MM.1S (cell line): Measurements from ENCODE around the gene TLCD3A.

Experiments used
- DNase-seq: peaks from one replicate; pipeline ENCODE4 v3.0.0-alpha.2; 2015
- H2AFZ ChIP-seq: fragments of 300-600 bp; sonication (generic); 2 replicates; pipeline ENCODE4 v1.6.0; 2016; ENCODE audit warnings: antibody characterized with exemption, low read length
- H3F3A ChIP-seq: fragments of 300-600 bp; sonication (generic); 2 replicates; pipeline ENCODE4 v1.6.1; 2016; ENCODE audit warnings: mild to moderate bottlenecking, antibody characterized with exemption, low read length, moderate library complexity, mixed read lengths; ENCODE audit not compliant: insufficient read depth
- H3K27ac ChIP-seq: fragments of 300-600 bp; sonication (generic); 2 replicates; pipeline ENCODE4 v1.5.1; 2016; ENCODE audit warnings: mild to moderate bottlenecking, low read length
- H3K27me3 ChIP-seq: fragments of 300-600 bp; sonication (generic); replicated peaks from 2 replicates; pipeline ENCODE4 v1.6.0; 2016; ENCODE audit warnings: low read length; ENCODE audit not compliant: insufficient read depth
- H3K36me3 ChIP-seq: fragments of 300-600 bp; sonication (generic); replicated peaks from 2 replicates; pipeline ENCODE4 v1.6.1; 2016; ENCODE audit warnings: mild to moderate bottlenecking, low read length, mixed read lengths; ENCODE audit not compliant: insufficient read depth
- H3K4me1 ChIP-seq: fragments of 300-600 bp; sonication (generic); 2 replicates; pipeline ENCODE4 v1.6.1; 2016; ENCODE audit warnings: low read length, mixed read lengths
- H3K4me2 ChIP-seq: fragments of 300-600 bp; sonication (generic); 2 replicates; pipeline ENCODE4 v1.6.0; 2016; ENCODE audit warnings: low read depth, low read length
- H3K4me3 ChIP-seq: fragments of 300-600 bp; sonication (generic); 2 replicates; pipeline ENCODE4 v1.5.1; 2016; ENCODE audit warnings: low read length, mixed read lengths
- H3K79me2 ChIP-seq: fragments of 300-600 bp; sonication (generic); 2 replicates; pipeline ENCODE4 v1.6.1; 2016; ENCODE audit warnings: mixed run types, low read length, mixed read lengths
- H3K9ac ChIP-seq: fragments of 300-600 bp; sonication (generic); 2 replicates; pipeline ENCODE4 v1.6.1; 2016; ENCODE audit warnings: low read length, mixed read lengths
- H3K9me2 ChIP-seq: fragments of 300-600 bp; sonication (generic); replicated peaks from 2 replicates; pipeline ENCODE4 v1.6.1; 2016; ENCODE audit warnings: mild to moderate bottlenecking, low read length, mixed read lengths; ENCODE audit not compliant: insufficient read depth
- H3K9me3 ChIP-seq: fragments of 300-600 bp; sonication (generic); replicated peaks from 2 replicates; pipeline ENCODE4 v1.6.1; 2016; ENCODE audit warnings: mild to moderate bottlenecking, low read length, mixed read lengths; ENCODE audit not compliant: insufficient read depth
- H4K20me1 ChIP-seq: fragments of 300-600 bp; sonication (generic); 2 replicates; pipeline ENCODE4 v1.6.1; 2016; ENCODE audit warnings: mild to moderate bottlenecking, low read length, moderate library complexity, mixed read lengths; ENCODE audit not compliant: insufficient read depth
- CTCF ChIP-seq: fragments of 300-600 bp; sonication (generic); IDR thresholded peaks from 2 replicates; pipeline ENCODE4 v1.5.1; 2016; ENCODE audit warnings: antibody characterized with exemption, low read length, mixed read lengths
- EZH2 ChIP-seq: fragments of 300-600 bp; sonication (generic); optimal IDR thresholded peaks from 2 replicates; pipeline ENCODE3; 2017; ENCODE audit warnings: low read depth, mild to moderate bottlenecking, antibody characterized with exemption, low read length, mixed read lengths
- EZH2phosphoT487 ChIP-seq: fragments of 300-600 bp; sonication (generic); IDR thresholded peaks from 2 replicates; pipeline ENCODE4 v1.6.1; 2018; ENCODE audit warnings: antibody characterized with exemption, low read length

Gene TLCD3A

GRCh38 chr17:773016-773415, 40.6 kb downstream of the TLCD3A start:
- H3K27me3 ChIP-seq: no peaks in the 10 kb centered on the region
- H2AFZ ChIP-seq: no peak overlapping the region
- no peak overlapping the region for H3K4me2 ChIP-seq
- TF ChIP-seq CTCF: no peak
- no peak for TF ChIP-seq EZH2phosphoT487
- H3K9me3 ChIP-seq: no peaks in the 10 kb centered on the region
- no peak overlapping the region for H3K27ac ChIP-seq
- H3K4me1 ChIP-seq: no peaks in the 10 kb centered on the region
- no peak overlapping the region for H3K4me3 ChIP-seq
- peaks cover 7% of the 10 kb centered on the region for H3K36me3 ChIP-seq
- no peak for DNase-seq
- H3K9me2 ChIP-seq: no peaks in the 10 kb centered on the region
- H3K79me2 ChIP-seq: no peaks in the 10 kb centered on the region
- no peaks in the 10 kb centered on the region for H4K20me1 ChIP-seq
- no peak overlapping the region for H3K9ac ChIP-seq
- no peaks in the 10 kb centered on the region for H3F3A ChIP-seq

GRCh38 chr17:773467-774312, 41.3 kb downstream of the TLCD3A start:
- no peaks in the 10 kb centered on the region for H3F3A ChIP-seq
- H3K27me3 ChIP-seq: no peaks in the 10 kb centered on the region
- H3K4me3 ChIP-seq: no peak overlapping the region
- H3K4me2 ChIP-seq: no peak overlapping the region
- TF ChIP-seq CTCF: no peak
- no peak for TF ChIP-seq EZH2
- no peak for TF ChIP-seq EZH2phosphoT487
- no peaks in the 10 kb centered on the region for H3K9me3 ChIP-seq
- H3K79me2 ChIP-seq: no peaks in the 10 kb centered on the region
- H3K9me2 ChIP-seq: no peaks in the 10 kb centered on the region
- H3K27ac ChIP-seq: no peak overlapping the region
- no peaks in the 10 kb centered on the region for H3K4me1 ChIP-seq
- no peak overlapping the region for H3K9ac ChIP-seq
- no peak for DNase-seq
- no peak overlapping the region for H2AFZ ChIP-seq
- no peaks in the 10 kb centered on the region for H4K20me1 ChIP-seq
- peaks cover 7% of the 10 kb centered on the region for H3K36me3 ChIP-seq

GRCh38 chr17:774313-774584, 41.9 kb downstream of the TLCD3A start:
- Histone ChIP-seq H2AFZ (no peak overlapping the region), H3K79me2 (no peaks in the 10 kb centered on the region), H3K27me3 (no peaks in the 10 kb centered on the region), H3K4me2 (no peak overlapping the region), H3K27ac (no peak overlapping the region), H3K4me1 (no peaks in the 10 kb centered on the region), H3K9me3 (no peaks in the 10 kb centered on the region), H3F3A (no peaks in the 10 kb centered on the region), H3K9me2 (no peaks in the 10 kb centered on the region), H3K4me3 (no peak overlapping the region), H3K9ac (no peak overlapping the region), H3K36me3 (peaks cover 7% of the 10 kb centered on the region), H4K20me1 (no peaks in the 10 kb centered on the region)
- TF ChIP-seq EZH2phosphoT487: no peak
- no peak for TF ChIP-seq EZH2
- TF ChIP-seq CTCF: no peak
- no peak for DNase-seq
